GM23338 (cell line): ENCODE data around the gene EHMT2. TPM values are rescaled to one million over a fixed set of nuclear protein-coding genes. Genes with fewer than 3 reads are reported as not detected.

ENCODE experiments used
- ATAC-seq: fragments of 200-7000 bp; cut with Tn5 transposase; 3 replicates; pipeline ENCODE4 v1.9.1; 2020
- DNase-seq: peaks from one replicate; pipeline ENCODE4 v3.0.0-alpha.2; 2015; ENCODE audit warnings: low spot score
- H2AFZ ChIP-seq: fragments of 200-600 bp; sonication (generic); 2 replicates; pipeline ENCODE4 v1.8.0; 2016; ENCODE audit warnings: antibody characterized with exemption, mild to moderate bottlenecking, moderate library complexity
- H3F3A ChIP-seq: fragments of 200-600 bp; sonication (generic); replicated peaks from 2 replicates; pipeline ENCODE4 v1.8.0; 2017; ENCODE audit warnings: antibody characterized with exemption, mixed run types, low read depth
- H3K27ac ChIP-seq: fragments of 200-600 bp; sonication (generic); 2 replicates; pipeline ENCODE4 v1.6.1; 2016; ENCODE audit warnings: low read depth
- H3K27me3 ChIP-seq: fragments of 200-600 bp; sonication (generic); 2 replicates; pipeline ENCODE4 v1.8.0; 2016; ENCODE audit warnings: mild to moderate bottlenecking, mixed run types, moderate library complexity; ENCODE audit not compliant: insufficient read depth
- H3K36me3 ChIP-seq: fragments of 200-600 bp; sonication (generic); 2 replicates; pipeline ENCODE4 v1.8.0; 2016; ENCODE audit warnings: mild to moderate bottlenecking; ENCODE audit not compliant: insufficient read depth
- H3K4me1 ChIP-seq: fragments of 200-600 bp; sonication (generic); 2 replicates; pipeline ENCODE4 v1.8.0; 2016; ENCODE audit warnings: mild to moderate bottlenecking, moderate library complexity; ENCODE audit not compliant: insufficient read depth
- H3K4me2 ChIP-seq: fragments of 200-600 bp; sonication (generic); 2 replicates; pipeline ENCODE4 v1.7.1; 2017; ENCODE audit warnings: mixed run types
- H3K4me3 ChIP-seq: fragments of 200-600 bp; sonication (generic); 2 replicates; pipeline ENCODE4 v1.6.1; 2016; ENCODE audit warnings: mixed run types
- H3K79me2 ChIP-seq: fragments of 200-600 bp; sonication (generic); replicated peaks from 2 replicates; pipeline ENCODE4 v1.8.0; 2017; ENCODE audit warnings: mild to moderate bottlenecking; ENCODE audit not compliant: insufficient read depth
- H3K9me2 ChIP-seq: fragments of 200-600 bp; sonication (generic); 2 replicates; pipeline ENCODE4 v1.8.0; 2017; ENCODE audit not compliant: insufficient read depth
- H4K20me1 ChIP-seq: fragments of 200-600 bp; sonication (generic); replicated peaks from 2 replicates; pipeline ENCODE4 v1.8.0; 2017; ENCODE audit warnings: mild to moderate bottlenecking; ENCODE audit not compliant: insufficient read depth
- H3K27ac Mint-ChIP-seq: 2 replicates; pipeline ENCODE4 v1.8.0; 2020; ENCODE audit warnings: inconsistent platforms, mild to moderate bottlenecking, moderate library complexity, mixed read lengths
- H3K27me3 Mint-ChIP-seq: 3 replicates; pipeline ENCODE4 v1.8.0; 2022; ENCODE audit warnings: low read depth, mild to moderate bottlenecking, moderate library complexity, mixed read lengths, inconsistent platforms; ENCODE audit not compliant: insufficient read depth, poor library complexity
- H3K36me3 Mint-ChIP-seq: 3 replicates; pipeline ENCODE4 v1.8.0; 2021; ENCODE audit warnings: low read depth, mild to moderate bottlenecking, inconsistent platforms, moderate library complexity, mixed read lengths
- H3K4me1 Mint-ChIP-seq: 3 replicates; pipeline ENCODE4 v1.8.0; 2020; ENCODE audit warnings: mild to moderate bottlenecking, inconsistent platforms, mixed read lengths
- H3K4me3 Mint-ChIP-seq: 3 replicates; pipeline ENCODE4 v1.8.0; 2021; ENCODE audit warnings: moderate library complexity, mild to moderate bottlenecking, inconsistent platforms, mixed read lengths
- H3K9me3 Mint-ChIP-seq: 3 replicates; pipeline ENCODE4 v1.8.0; 2020; ENCODE audit warnings: moderate library complexity, mild to moderate bottlenecking, inconsistent platforms, mixed read lengths
- CREB1 ChIP-seq: fragments of 250-450 bp; sonication (Bioruptor Pico); IDR thresholded peaks from 2 replicates; pipeline ENCODE4 v1.5.0; 2020; ENCODE audit warnings: low read depth, mild to moderate bottlenecking, moderate library complexity
- CTCF ChIP-seq, 2 experiments: fragments of 200-600 bp in 1 of 2; sonication (generic) in 1 of 2; conservative IDR thresholded peaks; 2 replicates each; pipeline versions ENCODE4 v1.5.1 to v1.6.1; 2016 to 2017; ENCODE audit warnings: antibody characterized with exemption in 2 of 2, low read depth in 2 of 2, mild to moderate bottlenecking in 2 of 2, moderate library complexity in 1 of 2
- ETS1 ChIP-seq: IDR thresholded peaks from 2 replicates; pipeline ENCODE4 v1.6.1; 2016; ENCODE audit warnings: antibody characterized with exemption
- EZH2 ChIP-seq: fragments of 200-600 bp; sonication (generic); IDR thresholded peaks from one replicate; pipeline ENCODE4 v1.8.0; 2017; ENCODE audit warnings: antibody characterized with exemption, mild to moderate bottlenecking, low read depth; ENCODE audit not compliant: unreplicated experiment
- JUNB ChIP-seq: IDR thresholded peaks from one replicate; pipeline ENCODE4 v1.6.1; 2016; ENCODE audit warnings: antibody characterized with exemption; ENCODE audit not compliant: unreplicated experiment
- NANOG ChIP-seq: IDR thresholded peaks from 2 replicates; pipeline ENCODE4 v1.6.1; 2016; ENCODE audit warnings: antibody characterized with exemption, borderline replicate concordance
- POLR2AphosphoS5 ChIP-seq: IDR thresholded peaks from 2 replicates; pipeline ENCODE4 v1.6.1; 2016; ENCODE audit warnings: antibody characterized with exemption, low read depth
- STAT1 ChIP-seq: IDR thresholded peaks from one replicate; pipeline ENCODE4 v1.6.1; 2016; ENCODE audit warnings: antibody characterized with exemption; ENCODE audit not compliant: unreplicated experiment
- ZNF114 ChIP-seq: fragments of 250-450 bp; sonication (Bioruptor Pico); IDR thresholded peaks from 2 replicates; pipeline ENCODE4 v1.5.0; 2020; ENCODE audit warnings: mild to moderate bottlenecking, moderate library complexity
- ZNF331 ChIP-seq: fragments of 250-450 bp; sonication (Bioruptor Pico); IDR thresholded peaks from 2 replicates; pipeline ENCODE4 v1.5.0; 2020; ENCODE audit warnings: low read depth, mild to moderate bottlenecking, moderate library complexity
- polyA plus RNA-seq: library from polyadenylated mRNA; unstranded; fragments of >200 nt; fragmentation: Nextera tagmentation; extraction: Ambion mirVana; gene quantifications from 2 replicates; pipeline ENCODE4 v1.2.1, GENCODE V29; 2016
- total RNA-seq: library from RNA; depleted of rRNA; stranded (reverse); fragments of >200 nt; shearing (Covaris generic); gene quantifications from 2 replicates; pipeline ENCODE4 v1.2.3, GENCODE V29; 2014

Gene EHMT2
- total and polyA plus RNA-seq, 2 experiments from 2014 or later = 113 to 193 TPM

GRCh38 chr6:31892821-31893220 lies 4.7 kb downstream of the EHMT2 start:
- H3K4me3 ChIP-seq = no peak overlapping the region
- H3K4me1 ChIP-seq = peaks cover 4% of the 10 kb centered on the region; the same call in 1 of the 2 replicates
- peaks cover 15% of the 10 kb centered on the region; the same call in 1 of the 2 replicates for H3K79me2 ChIP-seq
- no peak overlapping the region for H3K4me2 ChIP-seq
- Mint-ChIP-seq H3K27me3 (peaks cover 10% of the 10 kb centered on the region), H3K36me3 (peaks cover 85% of the 10 kb centered on the region), H3K27ac (no peak overlapping the region), H3K4me3 (no peak overlapping the region), H3K9me3 (no peaks in the 10 kb centered on the region), H3K4me1 (peaks cover 7% of the 10 kb centered on the region)
- no peak overlapping the region for H3K27ac ChIP-seq
- peaks cover 17% of the 10 kb centered on the region; the same call in 1 of the 2 replicates for H3F3A ChIP-seq
- H4K20me1 ChIP-seq = peaks cover 28% of the 10 kb centered on the region
- TF ChIP-seq EZH2 (no peak), NANOG (no peak), JUNB (no peak), ZNF114 (CRISPR knock-in tag) (no peak), ETS1 (no peak), ZNF331 (CRISPR knock-in tag) (no peak), CTCF (conservative IDR thresholded peaks at IDR 0.05; ENCODE audit: low read depth in 2 of 2) (no peak), STAT1 (no peak)
- no peak overlapping the region for H2AFZ ChIP-seq
- H3K36me3 ChIP-seq = peaks cover 41% of the 10 kb centered on the region
- DNase-seq (no peak), ATAC-seq (no peak)
- H3K9me2 ChIP-seq = no peaks in the 10 kb centered on the region
- no peaks in the 10 kb centered on the region for H3K27me3 ChIP-seq

- Mint-ChIP-seq H3K4me3 (no peak overlapping the region), H3K27me3 (peaks cover 3% of the 10 kb centered on the region), H3K27ac (no peak overlapping the region), H3K9me3 (no peaks in the 10 kb centered on the region; the same call in 2 of the 3 replicates), H3K36me3 (peaks cover 93% of the 10 kb centered on the region), H3K4me1 (no peaks in the 10 kb centered on the region; the same call in 2 of the 3 replicates)
- ATAC-seq = no peak; the same call in 2 of the 3 replicates
- Histone ChIP-seq H3K36me3 (peaks cover 38% of the 10 kb centered on the region), H3K27ac (no peak overlapping the region), H3K4me1 (no peaks in the 10 kb centered on the region), H4K20me1 (peaks cover 31% of the 10 kb centered on the region), H2AFZ (no peak overlapping the region), H3K4me2 (no peak overlapping the region), H3K27me3 (no peaks in the 10 kb centered on the region), H3K79me2 (no peaks in the 10 kb centered on the region), H3K9me2 (no peaks in the 10 kb centered on the region), H3K4me3 (no peak overlapping the region), H3F3A (peaks cover 10% of the 10 kb centered on the region; the same call in 1 of the 2 replicates)
- DNase-seq = no peak
- TF ChIP-seq EZH2 = no peak
- TF ChIP-seq CTCF (conservative IDR thresholded peaks at IDR 0.05; ENCODE audit: low read depth in 2 of 2) = no peak
- TF ChIP-seq CREB1 (CRISPR knock-in tag) = no peak
- TF ChIP-seq ZNF114 (CRISPR knock-in tag) = no peak
- no peak for TF ChIP-seq ZNF331 (CRISPR knock-in tag)
- TF ChIP-seq POLR2AphosphoS5 = no peak
- TF ChIP-seq STAT1 = no peak
These were observed 8.0 kb downstream of the EHMT2 start for GRCh38 chr6:31889331-31889972.
